ENCODE data around the gene MAD1L1. TPM values are rescaled to one million over a fixed set of nuclear protein-coding genes. Genes with fewer than 3 reads are reported as not detected.

The MAD1L1 gene
- total RNA-seq, 1 experiment from 2014 or later, result 38.5 TPM

- TF ChIP-seq CTCF (IDR thresholded peaks at IDR 0.05 in 2 of 3, conservative IDR thresholded peaks at IDR 0.05 in 1 of 3; ENCODE audit: borderline replicate concordance in 1 of 3, insufficient read depth in 1 of 3, low read depth in 2 of 3, low read length in 2 of 3), result no peak
- TF ChIP-seq ATF3 (IDR thresholded peaks at IDR 0.05), result no peak
These were observed at the start of gene MAD1L1 (continued) for GRCh38 chr7:2232766-2233520.

DNA sequence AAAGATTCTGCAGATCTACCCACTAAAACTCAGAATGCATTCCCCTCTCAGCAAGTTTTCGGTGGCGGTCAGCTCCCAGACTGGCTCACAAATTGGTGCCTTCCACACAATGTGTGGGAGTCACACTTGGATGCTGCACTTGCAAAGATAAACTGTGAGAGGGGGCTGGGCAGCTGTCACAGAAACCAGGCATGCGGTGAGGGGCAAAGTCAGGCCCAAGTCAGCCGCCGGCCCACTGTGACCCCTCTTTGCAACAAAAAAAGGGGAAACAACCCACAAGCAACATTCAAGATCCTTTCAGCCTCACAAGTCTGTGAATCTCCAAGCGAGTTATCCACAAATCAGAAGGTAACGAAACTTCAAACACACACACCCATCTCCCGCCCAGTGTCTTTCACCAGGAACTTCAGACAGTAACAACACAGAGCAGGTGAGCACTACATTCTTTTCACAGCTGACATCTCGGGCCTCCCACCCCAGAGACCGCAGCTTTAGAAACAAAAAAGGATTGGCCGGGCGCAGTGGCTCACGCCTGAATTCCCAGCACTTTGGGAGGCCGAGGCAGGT, 49.5 kb upstream of the MAD1L1 start:
- Histone ChIP-seq H3K9me2 (ENCODE audit: insufficient read depth) (no peaks in the 10 kb centered on the region), H4K20me1 (ENCODE audit: insufficient read depth) (no peaks in the 10 kb centered on the region), H3K4me3 (replicated peaks in 1 of 2; ENCODE audit: low read depth in 1 of 2, low read length in 2 of 2) (no peak overlapping the region), H3K9me3 (ENCODE audit: control insufficient read depth in 1 of 2, insufficient read depth in 1 of 2, low read depth in 1 of 2, low read length in 2 of 2) (no peaks in the 10 kb centered on the region), H3K4me1 (ENCODE audit: control insufficient read depth in 1 of 2, insufficient read depth in 2 of 2, low read length in 2 of 2) (no peaks in the 10 kb centered on the region), H3K27me3 (ENCODE audit: insufficient read depth, low read length) (no peaks in the 10 kb centered on the region), H3K4me2 (ENCODE audit: low read length) (no peak overlapping the region), H3K27ac (ENCODE audit: low read depth, low read length) (no peak overlapping the region), H3K36me3 (ENCODE audit: control insufficient read depth in 1 of 2, insufficient read depth in 2 of 2, low read length in 2 of 2) (no peaks in the 10 kb centered on the region), H3K9ac (ENCODE audit: low read length) (no peak overlapping the region), H3K79me2 (ENCODE audit: insufficient read depth, low read length) (peaks cover 10% of the 10 kb centered on the region), H2AFZ (ENCODE audit: low read depth, low read length, poor library complexity, severe bottlenecking) (no peak overlapping the region)
- ChIA-PET CTCF (no interaction called here), POLR2A (no interaction called here), RAD21 (ENCODE audit: low non-redundant PET in 1 of 2, low total read pairs in 2 of 2, uncharacterized antibody in 2 of 2, unreplicated experiment in 2 of 2) (no interaction called here)
- intact Hi-C loops (cut with micrococcal nuclease), result no loop called here
- no peak for TF ChIP-seq CTCF (IDR thresholded peaks at IDR 0.05 in 2 of 3, conservative IDR thresholded peaks at IDR 0.05 in 1 of 3; ENCODE audit: borderline replicate concordance in 1 of 3, insufficient read depth in 1 of 3, low read depth in 2 of 3, low read length in 2 of 3)
- ATAC-seq, result no peak
- no peak for DNase-seq (ENCODE audit: low read depth, low spot score)
- no TSS peak for BruUV-seq (replicated peaks)
